ENCODE data around the gene TEX50.
"Not testable (repeated sequence)": the region's sequence is repeated elsewhere in the genome, so short reads cannot be mapped to it uniquely, and the experiment has no call there.

GRCh38 chr1:173642450-173643139, 7.5 kb downstream of the TEX50 start:
- TF ChIP-seq CTCF (IDR thresholded peaks at IDR 0.05 in 2 of 3, conservative IDR thresholded peaks at IDR 0.05 in 1 of 3; ENCODE audit: borderline replicate concordance in 1 of 3, insufficient read depth in 1 of 3, low read depth in 2 of 3, low read length in 2 of 3); FOSL1 (IDR thresholded peaks at IDR 0.05; ENCODE audit: low read depth); MAX (IDR thresholded peaks at IDR 0.05); POLR2A (IDR thresholded peaks at IDR 0.05; ENCODE audit: borderline replicate concordance, extremely low read depth, insufficient read depth, insufficient read length); RAD21 (IDR thresholded peaks at IDR 0.05; ENCODE audit: low read depth); SP1 (IDR thresholded peaks at IDR 0.05; ENCODE audit: low read depth): not testable (repeated sequence)
